ENCODE results near the gene GABRP.

- TF ChIP-seq HOXB5 (CRISPR knock-in tag; IDR thresholded peaks at IDR 0.05) (no peak), KDM1A (IDR thresholded peaks at IDR 0.05; ENCODE audit: low read depth) (no peak), CTCF (IDR thresholded peaks at IDR 0.05) (no peak), EP300 (IDR thresholded peaks at IDR 0.05) (no peak), SMC3 (IDR thresholded peaks at IDR 0.05) (no peak)
These were observed 31.9 kb upstream of the GABRP start for GRCh38 chr5:170751631-170752030.
